HepG2 (cell line): Measurements from ENCODE around the gene ANTKMT. TPM values are rescaled to one million over a fixed set of nuclear protein-coding genes. Genes with fewer than 3 reads are reported as not detected.
A peak's percentile ranks its signal among the peaks of the same experiment; 100 is the strongest.

Source experiments
- BRF2 ChIP-seq: sonication (generic); formaldehyde crosslinking; IDR thresholded peaks from 2 replicates; pipeline ENCODE4 v1.8.1; 2022; ENCODE audit warnings: mild to moderate bottlenecking, missing genetic modification reagents
- CHCHD3 ChIP-seq: sonication (generic); formaldehyde crosslinking; IDR thresholded peaks from 2 replicates; pipeline ENCODE4 v1.8.0; 2022; ENCODE audit warnings: mild to moderate bottlenecking, missing genetic modification reagents, moderate library complexity
- HINFP ChIP-seq: sonication (generic); formaldehyde crosslinking; IDR thresholded peaks from 2 replicates; pipeline ENCODE4 v1.4.0; 2020; ENCODE audit warnings: low read depth, mild to moderate bottlenecking, missing genetic modification reagents
- JDP2 ChIP-seq: sonication (generic); formaldehyde crosslinking; IDR thresholded peaks from 2 replicates; pipeline ENCODE4 v1.8.1; 2022; ENCODE audit warnings: missing genetic modification reagents, borderline replicate concordance
- KIAA2018 ChIP-seq: sonication (generic); formaldehyde crosslinking; IDR thresholded peaks from 2 replicates; pipeline ENCODE4 v1.5.0; 2020; ENCODE audit warnings: mild to moderate bottlenecking, missing genetic modification reagents, borderline replicate concordance
- MAFK ChIP-seq, 2 experiments: IDR thresholded peaks in 1 of 2; conservative IDR thresholded peaks in 1 of 2; 2 replicates each; pipeline ENCODE4 v1.6.1; 2011; ENCODE audit warnings: improper control_type of control experiment in 2 of 2, low read length in 2 of 2
- PHF5A ChIP-seq: IDR thresholded peaks from one replicate; pipeline ENCODE4 v1.6.1; 2018; ENCODE audit warnings: low read depth, missing genetic modification reagents; ENCODE audit not compliant: unreplicated experiment
- SIX1 ChIP-seq: sonication (generic); formaldehyde crosslinking; IDR thresholded peaks from 2 replicates; pipeline ENCODE4 v1.4.0; 2020; ENCODE audit warnings: missing genetic modification reagents, borderline replicate concordance
- STAT5B ChIP-seq: sonication (generic); formaldehyde crosslinking; IDR thresholded peaks from 2 replicates; pipeline ENCODE4 v1.4.0; 2020; ENCODE audit warnings: missing genetic modification reagents
- TOE1 ChIP-seq: sonication (generic); formaldehyde crosslinking; IDR thresholded peaks from 2 replicates; pipeline ENCODE4 v1.4.0; 2020; ENCODE audit warnings: mild to moderate bottlenecking, missing genetic modification reagents
- ZBTB4 ChIP-seq: sonication (generic); formaldehyde crosslinking; IDR thresholded peaks from 2 replicates; pipeline ENCODE4 v1.4.0; 2020; ENCODE audit warnings: missing genetic modification reagents, mild to moderate bottlenecking, borderline replicate concordance
- ZBTB7A ChIP-seq: sonication (generic); formaldehyde crosslinking; IDR thresholded peaks from 2 replicates; pipeline ENCODE4 v1.8.0; 2022; ENCODE audit warnings: mild to moderate bottlenecking, missing genetic modification reagents
- ZNF33B ChIP-seq: sonication (generic); formaldehyde crosslinking; IDR thresholded peaks from 2 replicates; pipeline ENCODE4 v1.5.1; 2020; ENCODE audit warnings: mild to moderate bottlenecking, missing genetic modification reagents
- ZNF780A ChIP-seq: sonication (generic); formaldehyde crosslinking; IDR thresholded peaks from 2 replicates; pipeline ENCODE4 v1.8.0; 2022; ENCODE audit warnings: mild to moderate bottlenecking, missing genetic modification reagents, moderate library complexity
- polyA plus RNA-seq, 8 experiments: library from polyadenylated mRNA; depleted of rRNA in 3 of 8; stranded (reverse) in 7 of 8; unstranded in 1 of 8; fragments of >200 nt; fragmentation: Illumina TruSeq in 4 of 8; extraction: Trizol in 4 of 8; gene quantifications; 2 replicates each; pipeline versions ENCODE4 v1.2.1 to v1.2.3, GENCODE V29; 2011 to 2016; ENCODE audit warnings: low read depth in 4 of 8, missing spikeins in 1 of 8, mixed read lengths in 1 of 8; ENCODE audit not compliant: insufficient read depth in 1 of 8
- total RNA-seq, 5 experiments: library from RNA; depleted of rRNA; stranded (reverse); fragments of >200 nt; fragmentation: Illumina TruSeq; extraction: Trizol; gene quantifications; 2 replicates each; pipeline ENCODE4 v1.2.3, GENCODE V29; 2016; ENCODE audit warnings: low read depth in 1 of 5

ANTKMT gene
- total and polyA plus RNA-seq, 2 of the 13 experiments (the other 11 are each of a cell fraction or from before 2014, with no cell fraction given): 7.5 to 47.8 TPM

GRCh38 chr16:679814-680624 lies 40.9 kb upstream of the ANTKMT start, which contains the start of gene STUB1 (continued):
- TF ChIP-seq MAFK (conservative IDR thresholded peaks at IDR 0.05 in 1 of 2, IDR thresholded peaks at IDR 0.05 in 1 of 2; ENCODE audit: low read length in 2 of 2) (no peak), ZBTB4 (no peak), SIX1 (CRISPR knock-in tag) (no peak), TOE1 (CRISPR knock-in tag) (no peak; the same call in 1 of the 2 replicates), STAT5B (no peak), ZNF33B (CRISPR knock-in tag) (no peak), CHCHD3 (CRISPR knock-in tag) (no peak), KIAA2018 (no peak), ZNF780A (CRISPR knock-in tag) (no peak), JDP2 (CRISPR knock-in tag) (no peak), BRF2 (CRISPR knock-in tag) (0 out of 2 replicates have a peak, but pooled peaks have one; percentile 21), PHF5A (CRISPR knock-in tag) (no peak), HINFP (CRISPR knock-in tag) (no peak), ZBTB7A (no peak)
